ENCODE results near the gene CNKSR3. TPM values are rescaled to one million over a fixed set of nuclear protein-coding genes. Genes with fewer than 3 reads are reported as not detected.
"Not testable (repeated sequence)": the region's sequence is repeated elsewhere in the genome, so short reads cannot be mapped to it uniquely, and the experiment has no call there.

CNKSR3 gene
- total RNA-seq, 1 donor: 11.7 TPM

GRCh38 chr6:154549179-154549578, 38.7 kb upstream of the CNKSR3 start:
- no peak overlapping the region for H3K4me3 ChIP-seq (ENCODE audit: low read depth, low read length)
- TF ChIP-seq CTCF (IDR thresholded peaks at IDR 0.05; ENCODE audit: insufficient read depth, low read length): no peak
- DNase-seq (ENCODE audit: low read depth): no peak

- H3K4me3 ChIP-seq (ENCODE audit: low read depth, low read length): no peak overlapping the region
- peak; percentile 64 for DNase-seq (ENCODE audit: low read depth)
- TF ChIP-seq CTCF (IDR thresholded peaks at IDR 0.05; ENCODE audit: insufficient read depth, low read length): no peak
Observed at GRCh38 chr6:154548130-154548830, 37.8 kb upstream of the CNKSR3 start.

- DNase-seq (ENCODE audit: low read depth): no peak
- TF ChIP-seq CTCF (IDR thresholded peaks at IDR 0.05; ENCODE audit: insufficient read depth, low read length): no peak
- no peak overlapping the region for H3K4me3 ChIP-seq (ENCODE audit: low read depth, low read length)
Observed at GRCh38 chr6:154543628-154544027, 33.1 kb upstream of the CNKSR3 start.

- TF ChIP-seq CTCF (IDR thresholded peaks at IDR 0.05; ENCODE audit: insufficient read depth, low read length): no peak
- no peak for DNase-seq (ENCODE audit: low read depth)
- H3K4me3 ChIP-seq (ENCODE audit: low read depth, low read length): no peak overlapping the region
Observed at GRCh38 chr6:154542747-154543146, 32.3 kb upstream of the CNKSR3 start.

- not testable (repeated sequence) for DNase-seq (ENCODE audit: low read depth)
Observed at GRCh38 chr6:154541837-154542236, 31.4 kb upstream of the CNKSR3 start.

GRCh38 chr6:154539593-154540269, 29.2 kb upstream of the CNKSR3 start:
- no peak overlapping the region for H3K4me3 ChIP-seq (ENCODE audit: low read depth, low read length)
- no peak for DNase-seq (ENCODE audit: low read depth)
- no peak for TF ChIP-seq CTCF (IDR thresholded peaks at IDR 0.05; ENCODE audit: insufficient read depth, low read length)

More at GRCh38 chr6:154541837-154542236, 31.4 kb upstream of the CNKSR3 start:
- H3K4me3 ChIP-seq (ENCODE audit: low read depth, low read length): not testable (repeated sequence)

GRCh38 chr6:154538640-154539191, 28.2 kb upstream of the CNKSR3 start:
- H3K4me3 ChIP-seq (ENCODE audit: low read depth, low read length): no peak overlapping the region
- no peak for TF ChIP-seq CTCF (IDR thresholded peaks at IDR 0.05; ENCODE audit: insufficient read depth, low read length)
- no peak for DNase-seq (ENCODE audit: low read depth)
